Activated CD8-positive, alpha-beta memory T cell treated with anti-CD3 and anti-CD28 coated beads, Interleukin-2, amount 50 U/mL, for 4 hours (primary cell): Measurements from ENCODE around the gene MOB3C.

Experiments
- DNase-seq: peaks from one replicate; pipeline ENCODE4 v3.0.0-alpha.2; 2020

MOB3C gene

GRCh38 chr1:46637444-46638083 lies 21.0 kb upstream of the MOB3C start:
- DNase-seq, result no peak

- no peak for DNase-seq
These were observed 18.6 kb upstream of the MOB3C start for GRCh38 chr1:46635205-46635604.

- DNase-seq, result no peak
These were observed 14.1 kb upstream of the MOB3C start for GRCh38 chr1:46630719-46631118.

- DNase-seq, result no peak
These were observed 7.4 kb upstream of the MOB3C start for GRCh38 chr1:46623743-46624644.

- no peak for DNase-seq
These were observed 5.7 kb upstream of the MOB3C start for GRCh38 chr1:46622344-46622743.

- DNase-seq, result no peak
These were observed 5.3 kb upstream of the MOB3C start for GRCh38 chr1:46621930-46622329.

- no peak for DNase-seq
These were observed 3.1 kb upstream of the MOB3C start for GRCh38 chr1:46619656-46620258.

DNA sequence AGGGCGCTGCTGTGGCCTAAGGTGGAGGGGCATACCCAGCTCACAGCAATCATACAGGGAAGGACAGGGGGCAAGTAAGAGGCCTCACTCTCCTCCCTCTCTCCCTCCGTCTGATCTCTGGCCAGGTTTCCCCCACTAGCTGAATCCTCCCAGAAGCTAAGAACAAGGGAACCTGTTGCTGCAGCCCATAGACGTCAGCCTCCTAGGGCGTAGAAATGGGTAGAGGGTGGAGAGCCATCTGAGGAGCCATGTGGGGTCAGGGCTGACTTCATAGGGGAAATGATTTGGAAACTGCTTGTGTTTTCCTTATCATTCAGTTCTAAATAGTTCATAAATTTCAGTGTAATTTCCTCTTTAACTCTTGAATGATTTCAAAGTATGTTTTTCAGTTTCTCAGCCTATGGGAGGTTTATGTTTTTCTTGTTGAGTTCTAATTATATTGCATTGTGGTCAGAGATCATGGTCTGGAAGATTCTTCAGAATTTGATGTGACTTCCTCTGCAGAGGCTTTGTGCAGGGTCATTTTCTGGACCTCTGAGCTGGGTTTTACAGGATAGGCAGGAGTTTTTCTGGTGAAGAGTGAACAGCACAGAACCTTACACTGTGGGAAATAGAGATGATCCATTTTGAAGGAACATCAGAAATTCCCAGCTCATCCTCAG lies 2.3 kb upstream of the MOB3C start:
- DNase-seq, result no peak

DNA sequence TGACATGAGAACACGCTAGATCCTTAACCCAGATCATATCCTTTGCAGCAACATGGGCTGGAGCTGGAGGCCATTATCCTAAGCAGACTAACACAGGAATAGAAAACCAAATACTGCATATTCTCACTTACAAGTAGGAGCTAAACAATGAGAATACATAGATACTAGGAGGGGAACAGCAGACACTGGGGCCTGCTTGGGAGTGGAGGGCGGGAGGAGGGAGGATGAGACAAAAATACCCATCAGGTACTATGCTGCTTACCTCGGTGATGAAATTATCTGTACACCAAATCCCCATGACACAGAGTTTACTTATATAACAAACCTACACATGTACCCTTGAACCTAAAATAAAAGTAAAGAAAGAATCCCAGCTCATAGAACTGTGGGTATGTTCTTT lies 1.2 kb upstream of the MOB3C start:
- no peak for DNase-seq

DNA sequence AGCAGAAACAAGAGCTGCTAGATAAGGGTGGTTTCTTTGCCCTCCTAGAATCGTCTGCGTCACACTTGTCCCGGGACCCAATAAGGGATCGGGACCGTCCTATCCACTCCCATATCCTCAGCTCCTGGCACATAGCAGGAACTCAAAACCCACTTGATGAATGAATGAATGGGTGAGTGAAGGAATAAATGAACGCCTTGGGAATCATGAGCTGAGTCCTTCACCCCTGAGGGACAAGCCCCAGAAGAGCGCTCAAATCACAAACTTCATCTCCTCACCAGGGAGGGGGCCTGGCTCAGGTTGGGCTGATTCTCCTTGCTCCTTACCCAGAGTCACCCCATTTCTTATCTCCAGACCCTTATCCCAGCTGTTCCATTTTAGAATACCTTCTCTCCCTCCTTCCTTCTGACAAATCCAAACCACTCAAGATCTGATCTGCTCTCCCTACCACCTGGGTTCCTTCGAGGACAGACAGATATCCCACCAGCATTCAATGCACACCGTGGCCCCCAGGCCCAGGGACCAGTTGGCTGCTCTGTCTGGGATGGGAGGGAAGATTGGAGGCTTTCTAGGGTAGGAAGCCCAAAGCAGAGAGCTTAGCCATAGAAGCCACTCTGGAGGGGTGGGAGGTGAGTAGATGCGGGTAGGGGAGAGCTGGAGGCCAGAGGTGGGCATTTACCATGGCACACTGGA lies 643 bp upstream of the MOB3C start:
- DNase-seq, result no peak

DNA sequence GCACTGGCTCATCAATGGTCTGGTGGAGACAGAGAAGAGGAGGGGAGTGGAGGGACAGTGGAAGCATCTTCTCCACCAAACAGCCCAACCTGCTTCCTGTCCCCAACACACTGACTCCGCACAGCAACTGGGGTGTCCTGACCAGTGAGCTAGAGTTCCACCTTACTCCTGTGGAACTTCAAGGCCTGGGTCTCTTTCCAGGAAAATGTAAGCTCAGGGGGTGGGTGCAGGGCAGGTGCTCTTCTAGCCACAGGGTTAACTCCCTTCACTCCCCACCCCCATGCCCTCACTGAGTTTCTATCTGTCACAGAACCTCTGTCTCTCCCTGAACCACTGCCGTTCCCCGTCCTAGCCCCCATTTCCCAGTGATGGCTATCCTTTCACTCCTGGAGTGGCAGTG lies 876 bp downstream of the MOB3C start:
- DNase-seq, result no peak

- DNase-seq, result no peak
These were observed 1.5 kb downstream of the MOB3C start for GRCh38 chr1:46615088-46615487.

GRCh38 chr1:46614604-46614984 lies 2.0 kb downstream of the MOB3C start:
- DNase-seq, result no peak

GRCh38 chr1:46613661-46614603 lies 2.7 kb downstream of the MOB3C start:
- DNase-seq, result no peak

DNA sequence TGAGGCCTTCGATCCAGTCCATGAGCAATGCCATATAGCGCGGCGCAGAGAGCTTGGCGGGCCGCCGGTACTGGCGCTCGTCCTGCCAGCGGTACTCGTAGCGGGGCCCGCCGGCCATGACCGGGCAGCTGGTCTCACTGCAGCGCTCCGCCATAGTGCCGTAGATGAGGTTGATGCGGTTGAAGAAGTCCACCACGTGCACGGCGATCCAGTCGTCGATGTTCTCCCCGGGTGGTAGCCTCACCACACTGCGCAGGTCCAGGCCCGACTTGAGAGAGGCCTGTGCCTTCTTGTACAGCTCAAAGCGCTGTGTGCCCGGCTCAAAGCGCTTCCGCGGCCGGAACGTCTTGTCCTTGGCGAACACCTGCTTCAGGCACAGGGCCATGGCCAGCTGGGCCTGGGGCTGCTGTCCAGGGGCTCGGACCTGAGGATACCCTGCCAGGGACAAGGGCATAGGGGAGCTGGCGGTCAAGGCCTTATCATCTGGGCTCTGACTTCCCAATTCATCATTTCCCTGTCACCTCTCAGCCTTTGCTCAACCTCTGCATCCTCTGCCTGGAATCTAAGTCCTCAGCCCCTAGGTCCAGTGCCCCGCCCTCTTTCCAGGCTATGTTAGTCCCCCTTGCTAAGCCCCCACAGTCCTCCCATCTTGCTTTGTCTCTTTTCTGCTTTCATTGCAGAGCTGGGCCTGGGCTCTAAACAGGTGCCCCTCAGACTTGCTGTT lies 3.5 kb downstream of the MOB3C start:
- DNase-seq, result no peak

DNA sequence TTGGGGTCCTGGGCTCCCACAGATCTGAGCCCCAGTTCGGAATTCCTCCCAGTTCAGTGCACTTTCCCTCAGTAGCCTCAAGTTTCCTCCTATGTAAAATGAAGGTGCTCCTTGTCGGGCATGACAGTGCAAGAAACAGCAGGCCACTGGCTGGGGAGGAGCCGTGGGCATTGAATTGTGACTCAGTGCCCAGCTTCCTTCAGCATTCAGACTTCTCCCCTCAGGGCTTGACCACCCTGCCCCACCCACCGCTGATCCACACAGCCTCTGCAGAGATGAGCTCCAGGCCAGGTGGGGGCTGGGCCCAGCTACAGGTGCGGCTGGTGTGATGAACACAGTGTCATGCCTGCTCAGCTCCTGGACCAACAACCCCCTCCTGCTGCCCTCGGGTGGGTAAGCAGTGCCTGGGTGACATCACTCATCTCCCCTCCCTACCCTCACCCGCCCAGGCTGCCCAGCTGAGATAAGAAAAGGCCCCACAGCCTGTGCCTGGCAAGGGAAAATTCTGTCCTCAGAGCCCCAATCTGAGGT lies 4.9 kb downstream of the MOB3C start:
- no peak for DNase-seq

GRCh38 chr1:46607345-46608130 lies 9.1 kb downstream of the MOB3C start:
- DNase-seq, result no peak

- no peak for DNase-seq
These were observed 10.2 kb downstream of the MOB3C start for GRCh38 chr1:46606255-46606965.

DNA sequence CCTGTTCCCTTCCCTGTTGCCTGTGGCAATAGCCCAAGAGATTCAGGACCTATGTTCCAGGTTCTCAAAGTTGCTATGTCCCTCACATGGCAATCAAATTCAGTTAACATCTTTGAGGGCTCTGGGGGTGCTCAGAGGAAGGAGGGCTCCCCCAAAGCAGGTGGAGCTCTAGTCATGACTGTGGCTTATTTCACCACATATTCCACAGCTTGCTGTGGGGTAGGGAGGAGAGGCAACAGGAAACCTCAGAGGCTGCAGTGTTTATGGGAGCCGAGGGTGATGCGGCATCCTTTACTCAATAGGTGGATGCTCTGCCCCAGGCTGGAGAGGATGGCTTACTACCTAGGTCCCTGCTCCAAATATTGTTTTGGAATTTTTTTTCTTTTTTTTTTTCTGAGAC lies 11.4 kb downstream of the MOB3C start:
- DNase-seq, result peak; percentile 26
